ENCODE measurements around the gene WFDC1. TPM values are rescaled to one million over a fixed set of nuclear protein-coding genes. Genes with fewer than 3 reads are reported as not detected.

The WFDC1 gene
- total and polyA plus RNA-seq, 7 donors: 0.32 to 1.2 (median 0.65) TPM; not detected in 1

- 54 to 59% (median 57%) methylated on average over 11 of the region's 11 CpGs for WGBS, 3 donors
- Histone ChIP-seq H3K4me1 (no peaks in the 10 kb centered on the region), H3K36me3 (ENCODE audit: insufficient read depth in 1 of 2, low read depth in 1 of 2) (no peaks in the 10 kb centered on the region), H3K9me3 (no peaks in the 10 kb centered on the region), H3K27me3 (ENCODE audit: insufficient read depth in 3 of 3, low read length in 2 of 3) (peaks cover 0 to 2% (median under 1%) of the 10 kb centered on the region in 3 donors), H3K27ac (no peak overlapping the region), H3K4me3 (no peak overlapping the region)
- intact Hi-C loops (cut with DNase I): no loop called here
- TF ChIP-seq CTCF (IDR thresholded peaks at IDR 0.05): no peak
- DNase-seq (no peak), ATAC-seq (no peak)
These were observed 84.5 kb downstream of the WFDC1 start for GRCh38 chr16:84379008-84379708.

Other genes starting within 250 kb of the WFDC1 start
- 10 to 100 TPM; 27.0 to 31.8 (median 29.1) TPM for gene MBTPS1, start 177.9 kb upstream of the WFDC1 start, total RNA-seq
- gene MBTPS1, start 177.9 kb upstream of the WFDC1 start, polyA plus RNA-seq: 10 to 100 TPM; 18.6 to 30.9 (median 20.1) TPM
- 10 to 100 TPM; 12.4 to 24.4 (median 21.2) TPM for gene HSDL1, start 149.7 kb upstream of the WFDC1 start, total RNA-seq
- 10 to 100 TPM; 11.7 to 39.3 (median 12.0) TPM for gene HSDL1, start 149.7 kb upstream of the WFDC1 start, polyA plus RNA-seq
- gene DNAAF1, start 149.6 kb upstream of the WFDC1 start, total RNA-seq: not detected
- under 1 TPM; 0.17 to 0.44 (median 0.17) TPM for gene DNAAF1, start 149.6 kb upstream of the WFDC1 start, polyA plus RNA-seq
- gene TAF1C, start 107.8 kb upstream of the WFDC1 start, total RNA-seq: 10 to 100 TPM in 3 of 4 donors, 1 to 10 TPM in 1; 8.3 to 22.3 (median 16.3) TPM
- gene TAF1C, start 107.8 kb upstream of the WFDC1 start, polyA plus RNA-seq: 10 to 100 TPM; 13.6 to 24.4 (median 19.3) TPM
- not detected for gene ADAD2, start 103.7 kb upstream of the WFDC1 start, total RNA-seq
- under 1 TPM; 0.17 to 0.69 (median 0.18) TPM for gene ADAD2, start 103.7 kb upstream of the WFDC1 start, polyA plus RNA-seq
- gene KCNG4, start 54.9 kb upstream of the WFDC1 start, total RNA-seq: under 1 TPM in 1 of 4 donors, not detected in 3; 0.10 TPM
- under 1 TPM in 1 of 3 donors, not detected in 2; 0.04 TPM for gene KCNG4, start 54.9 kb upstream of the WFDC1 start, polyA plus RNA-seq
- not detected for gene ATP2C2, start 73.7 kb downstream of the WFDC1 start, total RNA-seq
- gene ATP2C2, start 73.7 kb downstream of the WFDC1 start, polyA plus RNA-seq: under 1 TPM in 2 of 3 donors, not detected in 1; 0.03 to 0.06 TPM
- gene MEAK7, start 209.8 kb downstream of the WFDC1 start, total RNA-seq: 1 to 10 TPM; 2.2 to 7.1 (median 3.6) TPM
- gene MEAK7, start 209.8 kb downstream of the WFDC1 start, polyA plus RNA-seq: 1 to 10 TPM; 2.2 to 4.0 (median 2.7) TPM